ENCODE measurements around the gene SMG7. TPM values are rescaled to one million over a fixed set of nuclear protein-coding genes. Genes with fewer than 3 reads are reported as not detected.

SMG7 gene
- total and polyA plus RNA-seq, 2 donors (not counting 3 experiments of a cell fraction or from before 2014, with no cell fraction given), result 25.4 to 47.1 TPM

DNA sequence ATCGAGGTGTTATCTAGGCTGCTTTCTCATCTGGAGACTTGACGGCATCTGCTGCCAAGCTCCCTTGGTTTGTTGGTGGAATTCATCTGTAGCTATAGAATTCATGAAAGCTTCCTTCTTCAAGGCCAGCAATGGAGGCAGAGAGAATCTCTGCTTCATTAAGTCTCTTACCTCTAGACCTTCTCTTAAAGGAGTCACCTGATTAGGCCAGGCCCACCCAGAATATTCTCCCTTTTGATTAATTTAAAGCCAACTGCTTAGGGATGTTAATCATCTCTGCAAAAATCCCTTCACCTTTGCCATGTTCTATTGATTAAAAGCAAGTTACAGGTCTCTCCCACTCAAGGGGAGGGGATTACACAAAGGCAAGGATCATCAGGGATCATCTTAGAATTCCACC lies 123.2 kb downstream of the SMG7 start:
- H3K4me3 ChIP-seq (replicated peaks in 1 of 3; ENCODE audit: insufficient read depth in 1 of 3, low read depth in 1 of 3, low read length in 3 of 3), result no peak overlapping the region
- CTCF ChIA-PET, result no interaction called here
- peaks cover 5 to 10% of the 10 kb centered on the region in 2 experiments for H3K27me3 ChIP-seq (ENCODE audit: control insufficient read depth in 2 of 2, insufficient read depth in 2 of 2, low read length in 2 of 2)
- FAIRE-seq (no peak), DNase-seq (ENCODE audit: low read depth, low spot score) (no peak)
- intact Hi-C loops (cut with micrococcal nuclease), result no loop called here
- H3K36me3 ChIP-seq (ENCODE audit: control insufficient read depth in 2 of 2, extremely low read depth in 1 of 2, insufficient read depth in 2 of 2, low read length in 2 of 2), result no peaks in the 10 kb centered on the region
- POLR2A ChIA-PET, result no interaction called here
- H3K79me2 ChIP-seq (ENCODE audit: control insufficient read depth, insufficient read depth, low read length), result no peaks in the 10 kb centered on the region
- H4K20me1 ChIP-seq (replicated peaks; ENCODE audit: control insufficient read depth, extremely low read depth, insufficient read depth, low read length), result no peaks in the 10 kb centered on the region
- TF ChIP-seq CTCF (IDR thresholded peaks at IDR 0.05; ENCODE audit: extremely low read depth in 1 of 2, insufficient read depth in 1 of 2, low read depth in 1 of 2, low read length in 2 of 2) (no peak), MYC (IDR thresholded peaks at IDR 0.05; ENCODE audit: low read depth, low read length) (no peak)
- no peak overlapping the region for H3K27ac ChIP-seq (ENCODE audit: insufficient read depth, low read depth, low read length)
- dilution Hi-C loops (cut with MboI; ENCODE audit: extremely low pct_ligation_motif_present, low sequenced_read_pairs), result no loop called here
- no peak overlapping the region for H2AFZ ChIP-seq (ENCODE audit: low read depth, low read length)
- no peak overlapping the region for H3K4me2 ChIP-seq (ENCODE audit: insufficient read depth, low read length)
- no peaks in the 10 kb centered on the region for H3K4me1 ChIP-seq (ENCODE audit: control insufficient read depth, extremely low read depth, insufficient read depth, low read length)
- no TSS peak for BruUV-seq (replicated peaks)
- H3K9me3 ChIP-seq (replicated peaks; ENCODE audit: control insufficient read depth, insufficient read depth, low read length), result no peaks in the 10 kb centered on the region
- no peaks in the 10 kb centered on the region for H3K9me1 ChIP-seq (replicated peaks; ENCODE audit: control insufficient read depth, extremely low read depth, insufficient read depth, low read length)
- H3K9ac ChIP-seq (replicated peaks; ENCODE audit: extremely low read depth, insufficient read depth, low read length), result no peak overlapping the region

- intact Hi-C loops (cut with micrococcal nuclease) (no loop called here), dilution Hi-C loops (cut with MboI; ENCODE audit: extremely low pct_ligation_motif_present, low sequenced_read_pairs) (no loop called here)
- Histone ChIP-seq H3K4me3 (replicated peaks in 1 of 3; ENCODE audit: insufficient read depth in 1 of 3, low read depth in 1 of 3, low read length in 3 of 3) (no peak overlapping the region), H3K27ac (ENCODE audit: insufficient read depth, low read depth, low read length) (no peak overlapping the region), H3K36me3 (ENCODE audit: control insufficient read depth in 2 of 2, extremely low read depth in 1 of 2, insufficient read depth in 2 of 2, low read length in 2 of 2) (no peaks in the 10 kb centered on the region), H3K9me3 (replicated peaks; ENCODE audit: control insufficient read depth, insufficient read depth, low read length) (no peaks in the 10 kb centered on the region), H3K9ac (replicated peaks; ENCODE audit: extremely low read depth, insufficient read depth, low read length) (no peak overlapping the region), H3K79me2 (ENCODE audit: control insufficient read depth, insufficient read depth, low read length) (no peaks in the 10 kb centered on the region), H3K27me3 (ENCODE audit: control insufficient read depth in 2 of 2, insufficient read depth in 2 of 2, low read length in 2 of 2) (peaks cover 5 to 10% of the 10 kb centered on the region in 2 experiments), H3K9me1 (replicated peaks; ENCODE audit: control insufficient read depth, extremely low read depth, insufficient read depth, low read length) (no peaks in the 10 kb centered on the region), H4K20me1 (replicated peaks; ENCODE audit: control insufficient read depth, extremely low read depth, insufficient read depth, low read length) (no peaks in the 10 kb centered on the region), H3K4me1 (ENCODE audit: control insufficient read depth, extremely low read depth, insufficient read depth, low read length) (no peaks in the 10 kb centered on the region), H2AFZ (ENCODE audit: low read depth, low read length) (no peak overlapping the region), H3K4me2 (ENCODE audit: insufficient read depth, low read length) (no peak overlapping the region)
- FAIRE-seq (no peak), DNase-seq (ENCODE audit: low read depth, low spot score) (no peak)
- ChIA-PET CTCF (no interaction called here), POLR2A (no interaction called here)
- no TSS peak for BruUV-seq (replicated peaks)
- no peak for TF ChIP-seq CTCF (IDR thresholded peaks at IDR 0.05; ENCODE audit: extremely low read depth in 1 of 2, insufficient read depth in 1 of 2, low read depth in 1 of 2, low read length in 2 of 2)
- TF ChIP-seq POLR2A (IDR thresholded peaks at IDR 0.05; ENCODE audit: low read depth, low read length), result no peak
- no peak for TF ChIP-seq FOS (IDR thresholded peaks at IDR 0.05; ENCODE audit: borderline replicate concordance, insufficient read depth, low read length)
- TF ChIP-seq, protein P1, sequence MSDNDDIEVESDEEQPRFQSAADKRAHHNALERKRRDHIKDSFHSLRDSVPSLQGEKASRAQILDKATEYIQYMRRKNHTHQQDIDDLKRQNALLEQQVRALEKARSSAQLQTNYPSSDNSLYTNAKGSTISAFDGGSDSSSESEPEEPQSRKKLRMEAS (IDR thresholded peaks at IDR 0.05; ENCODE audit: insufficient read depth, insufficient read length), result no peak
- no peak for TF ChIP-seq EZH2 (IDR thresholded peaks at IDR 0.05; ENCODE audit: borderline replicate concordance, low read depth, low read length, severe bottlenecking)
- TF ChIP-seq GATA2 (IDR thresholded peaks at IDR 0.05; ENCODE audit: insufficient read depth, insufficient read length, low read depth, low read length), result no peak
- TF ChIP-seq MYC (IDR thresholded peaks at IDR 0.05; ENCODE audit: low read depth, low read length), result no peak
- no peak for TF ChIP-seq POLR2AphosphoS5 (IDR thresholded peaks at IDR 0.05; ENCODE audit: insufficient read depth, low read depth, low read length)
- no peak for TF ChIP-seq JUN (IDR thresholded peaks at IDR 0.05; ENCODE audit: borderline replicate concordance, insufficient read depth, insufficient read length, low read depth)
Measured at GRCh38 chr1:183596500-183596899, 124.2 kb downstream of the SMG7 start.
